Measurements from ENCODE around the gene BTG1. TPM values are rescaled to one million over a fixed set of nuclear protein-coding genes. Genes with fewer than 3 reads are reported as not detected.

BTG1 gene, protein sequence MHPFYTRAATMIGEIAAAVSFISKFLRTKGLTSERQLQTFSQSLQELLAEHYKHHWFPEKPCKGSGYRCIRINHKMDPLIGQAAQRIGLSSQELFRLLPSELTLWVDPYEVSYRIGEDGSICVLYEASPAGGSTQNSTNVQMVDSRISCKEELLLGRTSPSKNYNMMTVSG
- polyA plus RNA-seq (2012; ENCODE audit: insufficient read depth, insufficient read length, low read depth), result 51.7 TPM

GRCh38 chr12:92145731-92146496, at the start of gene BTG1:
Gene BTG1, minus strand, starts transcription at chr12:92145846. Its CDS starts 311 bp downstream, at chr12:92145535.
- TF ChIP-seq, protein P1, sequence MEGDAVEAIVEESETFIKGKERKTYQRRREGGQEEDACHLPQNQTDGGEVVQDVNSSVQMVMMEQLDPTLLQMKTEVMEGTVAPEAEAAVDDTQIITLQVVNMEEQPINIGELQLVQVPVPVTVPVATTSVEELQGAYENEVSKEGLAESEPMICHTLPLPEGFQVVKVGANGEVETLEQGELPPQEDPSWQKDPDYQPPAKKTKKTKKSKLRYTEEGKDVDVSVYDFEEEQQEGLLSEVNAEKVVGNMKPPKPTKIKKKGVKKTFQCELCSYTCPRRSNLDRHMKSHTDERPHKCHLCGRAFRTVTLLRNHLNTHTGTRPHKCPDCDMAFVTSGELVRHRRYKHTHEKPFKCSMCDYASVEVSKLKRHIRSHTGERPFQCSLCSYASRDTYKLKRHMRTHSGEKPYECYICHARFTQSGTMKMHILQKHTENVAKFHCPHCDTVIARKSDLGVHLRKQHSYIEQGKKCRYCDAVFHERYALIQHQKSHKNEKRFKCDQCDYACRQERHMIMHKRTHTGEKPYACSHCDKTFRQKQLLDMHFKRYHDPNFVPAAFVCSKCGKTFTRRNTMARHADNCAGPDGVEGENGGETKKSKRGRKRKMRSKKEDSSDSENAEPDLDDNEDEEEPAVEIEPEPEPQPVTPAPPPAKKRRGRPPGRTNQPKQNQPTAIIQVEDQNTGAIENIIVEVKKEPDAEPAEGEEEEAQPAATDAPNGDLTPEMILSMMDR (IDR thresholded peaks at IDR 0.05; ENCODE audit: low read depth, low read length), result no peak
- Histone ChIP-seq H3K36me3 (peaks cover 19% of the 10 kb centered on the region), H3K27me3 (no peaks in the 10 kb centered on the region), H3K4me1 (no peaks in the 10 kb centered on the region), H3K4me3 (ENCODE audit: low read depth, low read length) (peak within 1 kb of the TSS; percentile 95), H3K9me3 (no peaks in the 10 kb centered on the region)
- DNase-seq, result peak; percentile 98

DNA sequence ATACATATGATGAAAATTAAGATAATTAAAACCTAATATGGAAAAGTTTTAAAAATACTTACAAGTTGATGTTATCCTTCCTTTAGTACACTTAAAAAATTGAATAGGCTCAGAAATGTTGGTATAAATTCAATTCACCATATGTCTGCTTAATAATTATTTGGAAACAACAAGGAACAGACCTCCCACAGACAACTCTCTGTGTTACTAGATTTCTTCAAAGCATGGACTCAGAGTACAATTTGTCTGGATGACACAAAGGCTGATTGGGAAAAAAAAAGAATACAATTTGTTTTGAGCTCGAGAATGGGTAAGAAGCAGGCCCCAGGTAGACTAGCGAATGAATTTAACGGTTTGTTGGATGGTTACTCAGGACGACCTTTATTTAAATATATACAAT, 48.9 kb upstream of the BTG1 start:
- DNase-seq, result no peak
- no peaks in the 10 kb centered on the region for H3K9me3 ChIP-seq
- H3K4me1 ChIP-seq, result peaks cover 15% of the 10 kb centered on the region
- H3K4me3 ChIP-seq (ENCODE audit: low read depth, low read length), result no peak overlapping the region
- no peaks in the 10 kb centered on the region for H3K27me3 ChIP-seq
- no peaks in the 10 kb centered on the region for H3K36me3 ChIP-seq
- TF ChIP-seq, protein P1 (IDR thresholded peaks at IDR 0.05; ENCODE audit: low read depth, low read length), result no peak

DNA sequence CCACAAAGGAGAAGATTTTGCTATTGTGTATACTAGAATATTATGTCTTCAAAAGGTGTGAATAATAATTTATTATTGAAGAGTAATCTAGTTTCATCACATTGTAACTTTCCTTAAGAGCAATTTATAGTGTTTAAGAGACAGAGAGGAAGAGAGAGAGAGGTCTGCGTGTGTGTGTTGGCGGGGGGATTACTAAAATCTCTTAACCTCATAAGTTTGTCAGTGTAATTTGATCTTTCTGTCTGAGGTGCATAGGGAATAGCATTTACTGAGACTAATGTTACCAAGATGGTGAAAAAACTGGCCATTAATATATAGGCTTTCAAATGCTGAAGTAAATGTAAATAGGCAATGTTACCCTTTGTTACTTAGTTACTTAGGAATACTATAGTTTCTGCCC, 48.2 kb upstream of the BTG1 start:
- TF ChIP-seq, protein P1 (IDR thresholded peaks at IDR 0.05; ENCODE audit: low read depth, low read length), result no peak
- no peaks in the 10 kb centered on the region for H3K36me3 ChIP-seq
- H3K4me3 ChIP-seq (ENCODE audit: low read depth, low read length), result no peak overlapping the region
- H3K27me3 ChIP-seq, result no peaks in the 10 kb centered on the region
- peaks cover 15% of the 10 kb centered on the region for H3K4me1 ChIP-seq
- no peak for DNase-seq
- no peaks in the 10 kb centered on the region for H3K9me3 ChIP-seq

GRCh38 chr12:92193063-92193462, 47.4 kb upstream of the BTG1 start:
- no peak overlapping the region for H3K4me3 ChIP-seq (ENCODE audit: low read depth, low read length)
- no peaks in the 10 kb centered on the region for H3K36me3 ChIP-seq
- TF ChIP-seq, protein P1 (IDR thresholded peaks at IDR 0.05; ENCODE audit: low read depth, low read length), result no peak
- DNase-seq, result no peak
- no peaks in the 10 kb centered on the region for H3K27me3 ChIP-seq
- H3K9me3 ChIP-seq, result no peaks in the 10 kb centered on the region
- H3K4me1 ChIP-seq, result peaks cover 15% of the 10 kb centered on the region

DNA sequence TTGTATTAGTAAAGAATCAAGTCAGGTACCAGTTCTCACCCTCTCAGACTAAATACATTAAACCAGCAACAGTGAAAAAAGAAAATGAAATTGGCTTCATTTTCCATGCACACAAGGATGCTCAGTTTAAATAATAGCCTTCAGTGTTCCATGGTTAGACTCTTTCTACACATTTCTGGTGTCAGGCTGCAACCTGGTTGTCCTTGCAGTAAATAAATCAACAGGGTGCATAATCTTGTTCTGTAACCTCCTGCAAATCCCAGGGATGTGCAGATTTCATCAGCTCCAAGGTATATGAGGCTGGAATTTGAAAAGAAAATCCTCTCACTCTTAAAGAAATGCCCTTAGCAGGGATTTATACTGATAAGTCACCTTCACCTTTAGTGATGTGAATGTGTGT, 46.7 kb upstream of the BTG1 start:
- TF ChIP-seq, protein P1 (IDR thresholded peaks at IDR 0.05; ENCODE audit: low read depth, low read length), result no peak
- H3K9me3 ChIP-seq, result no peaks in the 10 kb centered on the region
- H3K4me3 ChIP-seq (ENCODE audit: low read depth, low read length), result no peak overlapping the region
- H3K36me3 ChIP-seq, result no peaks in the 10 kb centered on the region
- peaks cover 15% of the 10 kb centered on the region for H3K4me1 ChIP-seq
- no peak for DNase-seq
- H3K27me3 ChIP-seq, result no peaks in the 10 kb centered on the region

DNA sequence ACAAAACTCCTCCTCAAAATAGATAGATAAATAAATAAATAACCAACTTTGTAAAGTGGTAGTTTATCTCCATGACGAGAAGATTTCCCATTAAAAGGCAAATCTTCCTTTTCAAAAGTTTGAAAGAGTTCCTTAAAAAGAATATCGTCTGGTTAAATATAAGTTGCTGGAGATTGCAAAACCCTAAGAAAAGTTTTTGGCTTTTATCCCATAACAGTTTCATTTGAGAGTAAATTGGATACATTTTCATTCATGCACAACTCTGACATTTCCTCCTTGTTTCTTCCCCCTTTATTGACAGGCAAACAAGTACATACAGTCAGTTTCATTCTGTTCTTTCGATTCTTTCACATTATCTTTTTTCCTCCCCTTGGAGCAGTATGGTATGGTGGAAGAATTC, 45.4 kb upstream of the BTG1 start:
- TF ChIP-seq, protein P1 (IDR thresholded peaks at IDR 0.05; ENCODE audit: low read depth, low read length), result no peak
- Histone ChIP-seq H3K36me3 (no peaks in the 10 kb centered on the region), H3K4me3 (ENCODE audit: low read depth, low read length) (no peak overlapping the region), H3K27me3 (no peaks in the 10 kb centered on the region), H3K9me3 (no peaks in the 10 kb centered on the region), H3K4me1 (peaks cover 15% of the 10 kb centered on the region)
- DNase-seq, result no peak

Data from BE2C (cell line).